Lower lobe of right lung (tissue), 2 donors: ENCODE results near the gene CTNNA2. TPM values are rescaled to one million over a fixed set of nuclear protein-coding genes. Genes with fewer than 3 reads are reported as not detected.
"Not testable (repeated sequence)": the region's sequence is repeated elsewhere in the genome, so short reads cannot be mapped to it uniquely, and the experiment has no call there.

Experiments used
- ATAC-seq, 2 donors: fragments of 200-7000 bp; cut with Tn5 transposase; one replicate each; pipeline ENCODE4 v1.9.1; 2020 to 2022; ENCODE audit warnings: mild to moderate bottlenecking in 2 of 2, moderate library complexity in 2 of 2
- DNase-seq: peaks from one replicate; pipeline ENCODE4 v3.0.0-alpha.2; 2020
- H3K27ac ChIP-seq: fragments of 200-600 bp; one replicate; pipeline ENCODE4 v1.8.0; 2022
- H3K27me3 ChIP-seq: fragments of 200-600 bp; one replicate; pipeline ENCODE4 v1.8.0; 2022; ENCODE audit warnings: low read depth
- H3K36me3 ChIP-seq: fragments of 200-600 bp; one replicate; pipeline ENCODE4 v1.8.0; 2022; ENCODE audit warnings: mild to moderate bottlenecking
- H3K4me1 ChIP-seq: fragments of 200-600 bp; one replicate; pipeline ENCODE4 v1.8.0; 2022
- H3K4me3 ChIP-seq: fragments of 200-600 bp; one replicate; pipeline ENCODE4 v1.8.0; 2022; ENCODE audit warnings: mild to moderate bottlenecking
- H3K9me3 ChIP-seq: fragments of 200-600 bp; one replicate; pipeline ENCODE4 v1.8.0; 2022
- intact Hi-C: fragments of 100-400 bp; cut with DNase I; formaldehyde crosslinking; loops from one replicate; pipeline ENCODE4 v1.11.0; 2022
- total RNA-seq: library from RNA; stranded (reverse); fragmentation: NEBNext Ultra II Directional; extraction: Animal tissue kit (Norgen Biotek cat#: 25700); gene quantifications from one replicate; pipeline ENCODE4 v1.2.1, GENCODE V29; 2021
- TF ChIP-seq, protein P1 (sequence below): fragments of 200-600 bp; IDR thresholded peaks from one replicate; pipeline ENCODE4 v1.8.0; 2022; ENCODE audit warnings: antibody characterized with exemption, mild to moderate bottlenecking
- donor health status: DM: no; HTN: yes; CAD: no; lungs with severe emphysema.

Gene CTNNA2
- total RNA-seq, 1 donor from 2014 or later = not detected

DNA sequence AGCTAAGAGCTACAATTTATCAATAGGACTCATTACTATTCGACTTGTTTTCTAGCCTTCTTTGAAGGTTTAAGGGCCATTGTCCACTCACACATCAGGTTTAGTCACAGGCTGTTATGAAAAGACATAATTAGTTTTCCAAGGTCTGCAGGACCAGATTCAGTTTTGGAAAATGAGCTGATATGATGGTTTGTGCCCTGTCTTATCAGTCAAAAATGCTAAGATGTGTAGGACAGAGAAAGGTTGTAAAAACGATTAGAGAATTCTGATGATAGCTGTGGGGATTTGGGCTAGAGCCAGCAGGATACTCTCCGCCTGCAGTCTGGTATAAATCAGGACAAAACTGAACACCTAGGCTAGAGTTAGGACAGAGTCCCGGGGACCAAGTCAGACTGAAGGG, 578.4 kb downstream of the CTNNA2 start:
- intact Hi-C loops = no loop called here
- DNase-seq (no peak), ATAC-seq (no peak)
- H3K36me3 ChIP-seq = no peaks in the 10 kb centered on the region
- no peaks in the 10 kb centered on the region for H3K4me1 ChIP-seq
- no peak overlapping the region for H3K27ac ChIP-seq
- no peaks in the 10 kb centered on the region for H3K27me3 ChIP-seq
- H3K4me3 ChIP-seq = no peak overlapping the region
- H3K9me3 ChIP-seq = no peaks in the 10 kb centered on the region
- TF ChIP-seq, protein P1, sequence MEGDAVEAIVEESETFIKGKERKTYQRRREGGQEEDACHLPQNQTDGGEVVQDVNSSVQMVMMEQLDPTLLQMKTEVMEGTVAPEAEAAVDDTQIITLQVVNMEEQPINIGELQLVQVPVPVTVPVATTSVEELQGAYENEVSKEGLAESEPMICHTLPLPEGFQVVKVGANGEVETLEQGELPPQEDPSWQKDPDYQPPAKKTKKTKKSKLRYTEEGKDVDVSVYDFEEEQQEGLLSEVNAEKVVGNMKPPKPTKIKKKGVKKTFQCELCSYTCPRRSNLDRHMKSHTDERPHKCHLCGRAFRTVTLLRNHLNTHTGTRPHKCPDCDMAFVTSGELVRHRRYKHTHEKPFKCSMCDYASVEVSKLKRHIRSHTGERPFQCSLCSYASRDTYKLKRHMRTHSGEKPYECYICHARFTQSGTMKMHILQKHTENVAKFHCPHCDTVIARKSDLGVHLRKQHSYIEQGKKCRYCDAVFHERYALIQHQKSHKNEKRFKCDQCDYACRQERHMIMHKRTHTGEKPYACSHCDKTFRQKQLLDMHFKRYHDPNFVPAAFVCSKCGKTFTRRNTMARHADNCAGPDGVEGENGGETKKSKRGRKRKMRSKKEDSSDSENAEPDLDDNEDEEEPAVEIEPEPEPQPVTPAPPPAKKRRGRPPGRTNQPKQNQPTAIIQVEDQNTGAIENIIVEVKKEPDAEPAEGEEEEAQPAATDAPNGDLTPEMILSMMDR = no peak

DNA sequence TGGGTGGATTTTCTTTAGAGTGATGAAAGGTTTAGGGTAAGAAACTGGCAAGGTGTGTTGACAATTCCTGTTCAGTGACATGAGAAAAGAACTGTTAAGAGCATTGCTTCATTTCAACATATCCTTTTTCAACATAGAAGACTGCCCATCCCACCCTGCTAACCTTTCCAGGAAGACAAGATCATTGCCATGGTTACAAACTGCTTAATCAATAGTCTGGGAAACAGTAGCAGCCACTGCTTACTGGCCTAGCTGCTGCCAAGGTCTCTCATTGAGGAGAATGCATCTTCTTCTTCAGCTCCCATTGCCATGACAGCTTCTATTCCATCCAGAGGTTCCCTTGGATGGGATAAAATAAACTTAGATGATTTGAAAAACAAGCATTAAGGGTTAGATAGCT, 579.6 kb downstream of the CTNNA2 start:
- ATAC-seq = no peak
- Histone ChIP-seq H3K4me3 (no peak overlapping the region), H3K9me3 (no peaks in the 10 kb centered on the region), H3K27ac (no peak overlapping the region), H3K36me3 (no peaks in the 10 kb centered on the region), H3K4me1 (no peaks in the 10 kb centered on the region), H3K27me3 (no peaks in the 10 kb centered on the region)
- intact Hi-C loops = no loop called here
- TF ChIP-seq, protein P1 = no peak
- DNase-seq = no peak

DNA sequence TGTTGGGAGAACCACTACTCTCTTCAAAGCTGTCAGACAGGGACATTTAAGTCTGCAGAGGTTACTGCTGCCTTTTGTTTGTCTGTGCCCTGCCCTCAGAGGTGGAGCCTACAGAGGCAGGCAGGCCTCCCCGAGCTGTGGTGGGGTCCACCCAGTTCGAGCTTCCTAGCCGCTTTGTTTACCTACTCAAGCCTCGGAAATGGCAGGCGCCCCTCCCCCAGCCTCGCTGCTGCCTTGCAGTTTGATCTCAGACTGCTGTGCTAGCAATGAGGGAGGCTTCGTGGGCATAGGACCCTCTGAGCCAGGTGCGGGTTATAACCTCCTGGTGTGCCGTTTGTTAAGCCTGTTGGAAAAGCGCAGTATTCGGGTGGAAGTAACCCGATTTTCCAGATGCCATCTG, 585.7 kb downstream of the CTNNA2 start:
- H3K27me3 ChIP-seq, H3K9me3 ChIP-seq, H3K4me1 ChIP-seq, H3K27ac ChIP-seq, H3K4me3 ChIP-seq, ATAC-seq, intact Hi-C loops, DNase-seq, H3K36me3 ChIP-seq: not testable (repeated sequence)

DNA sequence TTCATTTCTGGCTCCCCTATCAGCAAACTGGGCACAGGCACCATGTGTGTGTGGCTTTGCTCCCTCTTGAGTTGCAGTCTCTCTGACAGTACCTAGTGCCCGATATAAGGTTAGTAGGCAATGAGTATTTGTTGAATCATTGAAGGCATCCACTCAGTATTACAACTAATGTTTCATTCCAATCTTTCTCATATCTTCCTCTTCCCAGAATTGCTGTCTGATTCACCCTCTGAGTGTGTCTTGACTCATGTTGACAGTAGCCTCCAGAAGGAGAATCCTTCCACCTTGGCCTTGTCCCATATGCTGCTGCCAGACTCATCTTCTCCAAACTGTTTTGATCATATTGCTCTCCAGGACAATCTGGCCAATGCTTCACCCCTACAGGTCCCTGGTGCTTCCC, 589.2 kb downstream of the CTNNA2 start:
- ATAC-seq = no peak

DNA sequence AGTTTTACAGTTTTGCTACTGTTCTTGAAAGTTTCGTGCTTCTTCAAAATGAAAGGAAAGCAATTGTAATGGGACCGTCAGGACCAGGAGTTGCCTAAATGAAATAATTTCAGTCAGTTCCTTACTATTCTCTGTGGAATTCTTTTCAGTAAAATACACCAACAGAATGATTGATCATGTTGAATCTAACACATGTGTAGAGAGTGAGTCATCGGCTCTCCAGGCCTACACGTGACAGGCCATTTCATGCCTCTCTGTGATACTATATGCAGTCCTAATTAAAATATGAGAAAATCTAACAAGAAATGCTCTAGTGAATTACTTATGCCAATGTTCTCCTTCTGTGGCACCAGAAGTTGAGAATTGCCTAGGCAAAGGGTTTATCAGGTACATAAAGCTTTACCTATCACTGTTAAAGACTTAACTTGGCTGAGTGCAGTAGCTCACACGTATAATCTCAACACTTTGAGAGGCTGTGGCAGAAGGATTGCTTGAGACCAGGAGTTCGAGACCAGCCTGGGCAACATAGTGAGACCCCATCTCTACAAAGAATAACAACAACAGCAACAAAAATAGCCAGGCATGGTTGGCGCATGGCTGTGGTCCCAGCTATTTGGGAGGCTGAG, 592.3 kb downstream of the CTNNA2 start:
- intact Hi-C loops = no loop called here
- H3K36me3 ChIP-seq = no peaks in the 10 kb centered on the region
- H3K27ac ChIP-seq = no peak overlapping the region
- no peak overlapping the region for H3K4me3 ChIP-seq
- no peak for DNase-seq
- no peak for ATAC-seq
- no peaks in the 10 kb centered on the region for H3K27me3 ChIP-seq
- H3K9me3 ChIP-seq = no peaks in the 10 kb centered on the region
- TF ChIP-seq, protein P1 = no peak
- no peaks in the 10 kb centered on the region for H3K4me1 ChIP-seq

More for the DNA sequence above, 589.2 kb downstream of the CTNNA2 start:
- Histone ChIP-seq H3K4me3 (no peak overlapping the region), H3K27me3 (no peaks in the 10 kb centered on the region), H3K36me3 (no peaks in the 10 kb centered on the region), H3K27ac (no peak overlapping the region), H3K9me3 (no peaks in the 10 kb centered on the region), H3K4me1 (no peaks in the 10 kb centered on the region)
- DNase-seq = no peak
- TF ChIP-seq, protein P1 = no peak
- intact Hi-C loops = no loop called here

DNA sequence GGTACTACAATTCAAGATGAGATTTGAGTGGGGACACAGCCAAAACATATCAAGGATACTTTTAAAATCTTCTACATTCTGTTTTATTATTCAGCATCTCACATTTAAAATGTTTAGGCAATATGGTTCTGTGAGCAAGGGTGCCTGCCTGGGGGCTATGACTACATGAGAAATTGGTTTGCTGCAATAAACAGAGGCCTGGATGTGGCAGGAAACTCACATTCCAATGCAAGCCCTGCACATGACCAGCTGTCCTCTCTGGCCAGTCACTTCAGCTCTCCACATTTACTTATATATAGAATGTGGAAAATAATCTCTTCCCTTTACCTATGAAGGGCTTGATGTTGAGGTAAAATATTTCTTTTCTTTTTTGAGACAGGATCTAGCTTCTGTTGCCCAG, 598.3 kb downstream of the CTNNA2 start:
- H3K4me1 ChIP-seq = no peaks in the 10 kb centered on the region
- H3K27me3 ChIP-seq = no peaks in the 10 kb centered on the region
- no peaks in the 10 kb centered on the region for H3K9me3 ChIP-seq
- H3K27ac ChIP-seq = no peak overlapping the region
- intact Hi-C loops = no loop called here
- H3K4me3 ChIP-seq = no peak overlapping the region
- DNase-seq (no peak), ATAC-seq (no peak)
- H3K36me3 ChIP-seq = no peaks in the 10 kb centered on the region
- TF ChIP-seq, protein P1 = no peak
